Keratinocyte (primary cell): ENCODE data around the gene FBN2. TPM values are rescaled to one million over a fixed set of nuclear protein-coding genes. Genes with fewer than 3 reads are reported as not detected.

ENCODE experiments used
- DNase-seq: peaks from one replicate; pipeline ENCODE4 v3.0.0-alpha.2; 2011; ENCODE audit warnings: low read depth, missing footprints, low spot score
- FAIRE-seq: peaks from 2 replicates; lab custom pipeline; 2011; peaks lifted over from hg19 to GRCh38; lab: Jason Lieb, UNC
- H2AFZ ChIP-seq: 2 replicates; pipeline ENCODE4 v1.6.0; 2012; ENCODE audit warnings: low read length, control low read depth, inconsistent platforms; ENCODE audit not compliant: control insufficient read depth
- H3K27ac ChIP-seq: 2 replicates; pipeline ENCODE4 v1.5.1; 2011; ENCODE audit warnings: low read length; ENCODE audit not compliant: control insufficient read depth, insufficient read depth
- H3K27me3 ChIP-seq: 3 replicates; pipeline ENCODE4 v1.6.0; 2011; ENCODE audit warnings: low read length; ENCODE audit not compliant: control insufficient read depth, insufficient read depth; ENCODE audit errors: extremely low read depth
- H3K36me3 ChIP-seq, 2 experiments: 2 replicates in 1 of 2; 3 replicates in 1 of 2; pipeline ENCODE4 v1.5.1; 2011; ENCODE audit warnings: low read length in 2 of 2, mild to moderate bottlenecking in 1 of 2; ENCODE audit not compliant: control insufficient read depth in 2 of 2, insufficient read depth in 2 of 2; ENCODE audit errors: extremely low read depth in 1 of 2
- H3K4me1 ChIP-seq: 3 replicates; pipeline ENCODE4 v1.5.1; 2011; ENCODE audit warnings: low read length; ENCODE audit not compliant: control insufficient read depth, insufficient read depth; ENCODE audit errors: extremely low read depth
- H3K4me2 ChIP-seq: 3 replicates; pipeline ENCODE4 v1.6.0; 2011; ENCODE audit warnings: low read depth, low read length; ENCODE audit not compliant: control insufficient read depth, insufficient read depth; ENCODE audit errors: extremely low read depth
- H3K4me3 ChIP-seq, 3 experiments: fragments of 200-600 bp in 1 of 3; sonication (generic) in 1 of 3; 2 replicates in 2 of 3; 3 replicates in 1 of 3; pipeline ENCODE4 v1.5.1; 2011 to 2016; ENCODE audit warnings: low read length in 3 of 3, mild to moderate bottlenecking in 3 of 3, control low read depth in 2 of 3, inconsistent platforms in 1 of 3, low read depth in 1 of 3, mixed read lengths in 1 of 3, mixed run types in 1 of 3, moderate library complexity in 1 of 3; ENCODE audit not compliant: control insufficient read depth in 2 of 3, insufficient read depth in 2 of 3; ENCODE audit errors: extremely low read depth in 1 of 3
- H3K79me2 ChIP-seq: 2 replicates; pipeline ENCODE4 v1.6.0; 2012; ENCODE audit warnings: low read length; ENCODE audit not compliant: control insufficient read depth, insufficient read depth
- H3K9ac ChIP-seq: 3 replicates; pipeline ENCODE4 v1.6.0; 2011; ENCODE audit warnings: low read length; ENCODE audit not compliant: control insufficient read depth, insufficient read depth; ENCODE audit errors: extremely low read depth
- H3K9me1 ChIP-seq: 3 replicates; pipeline ENCODE4 v1.6.0; 2011; ENCODE audit warnings: low read length; ENCODE audit not compliant: control insufficient read depth, insufficient read depth; ENCODE audit errors: extremely low read depth
- H3K9me3 ChIP-seq: 2 replicates; pipeline ENCODE4 v1.5.1; 2012; ENCODE audit warnings: low read depth, low read length; ENCODE audit not compliant: control insufficient read depth
- H4K20me1 ChIP-seq: 3 replicates; pipeline ENCODE4 v1.6.0; 2011; ENCODE audit warnings: low read length; ENCODE audit not compliant: control insufficient read depth, insufficient read depth; ENCODE audit errors: extremely low read depth
- EZH2 ChIP-seq: IDR thresholded peaks from one replicate; pipeline ENCODE4 v1.6.1; 2012; ENCODE audit warnings: inconsistent platforms, mild to moderate bottlenecking, low read length, moderate library complexity
- dilution Hi-C: fragments of 300-500 bp; cut with MboI; formaldehyde crosslinking; loops from one replicate; pipeline ENCODE4 v1.7.0; 2020; ENCODE audit warnings: low sequenced_read_pairs; ENCODE audit not compliant: extremely low pct_ligation_motif_present
- polyA plus RNA-seq, 5 experiments: library from polyadenylated mRNA; depleted of rRNA in 3 of 5; stranded (reverse) in 3 of 5; stranded (forward) in 1 of 5; unstranded in 1 of 5; fragments of >200 nt; gene quantifications; 1 replicate in 1 of 5; 2 replicates in 3 of 5; 3 replicates in 1 of 5; pipeline versions ENCODE4 v1.2.1 to v1.2.3, GENCODE V29; 2011 to 2012; ENCODE audit warnings: missing spikeins in 2 of 5, low read depth in 1 of 5, low replicate concordance in 1 of 5
- TF ChIP-seq, protein P1 (sequence below), 3 experiments: IDR thresholded peaks in 1 of 3; conservative IDR thresholded peaks in 1 of 3; optimal IDR thresholded peaks in 1 of 3; 2 replicates in 2 of 3; 3 replicates in 1 of 3; pipeline versions ENCODE3 to v1.5.1; 2011; ENCODE audit warnings: low read length in 3 of 3, mild to moderate bottlenecking in 3 of 3, moderate library complexity in 2 of 3, control low read depth in 1 of 3, inconsistent platforms in 1 of 3; ENCODE audit not compliant: insufficient read depth in 2 of 3; ENCODE audit errors: extremely low read depth in 1 of 3

FBN2 gene
- polyA plus RNA-seq, 1 donor (not counting 4 experiments of a cell fraction or from before 2014, with no cell fraction given), result 30.1 TPM

DNA sequence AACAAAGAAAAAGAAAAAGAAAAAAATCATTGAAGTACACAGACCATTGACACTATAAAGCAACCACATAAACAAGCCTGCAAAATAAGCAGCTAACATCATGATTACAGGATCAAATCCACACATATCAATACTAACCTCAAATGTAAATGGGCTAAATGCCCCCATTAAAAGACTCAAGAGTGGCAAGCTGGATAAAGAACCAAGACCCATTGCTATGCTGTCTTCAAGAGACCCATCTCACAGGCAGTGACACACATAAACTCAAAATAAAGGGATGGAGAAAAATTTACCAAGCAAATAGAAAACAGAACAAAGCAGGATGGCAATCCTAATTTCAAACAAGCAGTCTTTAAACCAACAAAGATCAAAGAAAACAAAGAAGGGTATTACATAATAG, 15.7 kb upstream of the FBN2 start:
- TF ChIP-seq, protein P1, sequence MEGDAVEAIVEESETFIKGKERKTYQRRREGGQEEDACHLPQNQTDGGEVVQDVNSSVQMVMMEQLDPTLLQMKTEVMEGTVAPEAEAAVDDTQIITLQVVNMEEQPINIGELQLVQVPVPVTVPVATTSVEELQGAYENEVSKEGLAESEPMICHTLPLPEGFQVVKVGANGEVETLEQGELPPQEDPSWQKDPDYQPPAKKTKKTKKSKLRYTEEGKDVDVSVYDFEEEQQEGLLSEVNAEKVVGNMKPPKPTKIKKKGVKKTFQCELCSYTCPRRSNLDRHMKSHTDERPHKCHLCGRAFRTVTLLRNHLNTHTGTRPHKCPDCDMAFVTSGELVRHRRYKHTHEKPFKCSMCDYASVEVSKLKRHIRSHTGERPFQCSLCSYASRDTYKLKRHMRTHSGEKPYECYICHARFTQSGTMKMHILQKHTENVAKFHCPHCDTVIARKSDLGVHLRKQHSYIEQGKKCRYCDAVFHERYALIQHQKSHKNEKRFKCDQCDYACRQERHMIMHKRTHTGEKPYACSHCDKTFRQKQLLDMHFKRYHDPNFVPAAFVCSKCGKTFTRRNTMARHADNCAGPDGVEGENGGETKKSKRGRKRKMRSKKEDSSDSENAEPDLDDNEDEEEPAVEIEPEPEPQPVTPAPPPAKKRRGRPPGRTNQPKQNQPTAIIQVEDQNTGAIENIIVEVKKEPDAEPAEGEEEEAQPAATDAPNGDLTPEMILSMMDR (optimal IDR thresholded peaks at IDR 0.05 in 1 of 3, IDR thresholded peaks at IDR 0.05 in 1 of 3, conservative IDR thresholded peaks at IDR 0.05 in 1 of 3; ENCODE audit: extremely low read depth in 1 of 3, insufficient read depth in 2 of 3, low read length in 3 of 3), result no peak
- no peak for TF ChIP-seq EZH2
- DNase-seq, result no peak

DNA sequence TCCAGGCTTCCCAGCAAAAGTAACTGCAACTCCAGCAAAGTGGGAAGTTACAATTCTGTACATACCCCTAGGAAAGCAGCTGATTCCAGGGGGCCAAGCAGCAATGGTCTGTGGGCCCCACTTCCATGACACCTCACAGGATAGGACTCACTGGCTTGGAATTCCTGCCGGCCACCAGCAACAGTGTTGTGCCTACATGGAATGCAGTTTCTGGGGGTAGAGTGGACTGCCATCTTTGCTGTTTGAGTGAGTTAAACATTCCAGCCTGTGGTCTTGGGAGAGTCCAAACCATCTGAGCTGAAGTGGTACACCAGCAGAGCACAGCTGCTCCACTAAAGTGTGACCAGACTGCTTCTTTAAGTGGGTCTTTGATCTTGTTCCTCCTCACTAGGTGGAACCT, 13.4 kb upstream of the FBN2 start:
- no peak overlapping the region for H3K4me3 ChIP-seq
- H2AFZ ChIP-seq, result no peak overlapping the region
- dilution Hi-C loops, result no loop called here
- no peak overlapping the region for H3K27ac ChIP-seq
- H3K36me3 ChIP-seq, result no peaks in the 10 kb centered on the region
- no peak for TF ChIP-seq EZH2
- TF ChIP-seq, protein P1 (optimal IDR thresholded peaks at IDR 0.05 in 1 of 3, IDR thresholded peaks at IDR 0.05 in 1 of 3, conservative IDR thresholded peaks at IDR 0.05 in 1 of 3; ENCODE audit: extremely low read depth in 1 of 3, insufficient read depth in 2 of 3, low read length in 3 of 3), result no peak
- H3K4me1 ChIP-seq, result peaks cover 8% of the 10 kb centered on the region
- H3K27me3 ChIP-seq, result no peaks in the 10 kb centered on the region
- no peaks in the 10 kb centered on the region for H3K9me1 ChIP-seq
- no peaks in the 10 kb centered on the region for H3K9me3 ChIP-seq
- no peak for FAIRE-seq
- H3K79me2 ChIP-seq, result no peaks in the 10 kb centered on the region
- no peak overlapping the region for H3K4me2 ChIP-seq
- no peak overlapping the region for H3K9ac ChIP-seq
- no peaks in the 10 kb centered on the region for H4K20me1 ChIP-seq
- no peak for DNase-seq

More for the DNA sequence above, 15.7 kb upstream of the FBN2 start:
- Histone ChIP-seq H3K79me2 (no peaks in the 10 kb centered on the region), H3K4me1 (no peaks in the 10 kb centered on the region), H2AFZ (no peak overlapping the region), H3K9me3 (no peaks in the 10 kb centered on the region), H3K9ac (no peak overlapping the region), H3K27me3 (no peaks in the 10 kb centered on the region), H3K36me3 (no peaks in the 10 kb centered on the region), H3K9me1 (no peaks in the 10 kb centered on the region), H3K4me3 (no peak overlapping the region), H4K20me1 (no peaks in the 10 kb centered on the region), H3K4me2 (no peak overlapping the region), H3K27ac (no peak overlapping the region)
- dilution Hi-C loops, result no loop called here
- FAIRE-seq, result no peak
